Gastroesophageal sphincter (tissue), 3 donors: ENCODE measurements around the gene ZNF468.

ENCODE experiments used
- CTCF ChIP-seq, 4 experiments: fragments of 200-600 bp in 2 of 4; fragments of 450-650 bp in 2 of 4; sonication (generic) in 1 of 4; IDR thresholded peaks; one replicate each; pipeline ENCODE4 v1.5.1; 2017 to 2019; ENCODE audit warnings: antibody characterized with exemption in 4 of 4, mild to moderate bottlenecking in 2 of 4, moderate library complexity in 2 of 4
- POLR2AphosphoS5 ChIP-seq: sonication (generic); formaldehyde crosslinking; IDR thresholded peaks from one replicate; pipeline ENCODE4 v1.6.1; 2017; ENCODE audit warnings: antibody characterized with exemption

GRCh38 chr19:52823676-52824075 is 33.7 kb downstream of the ZNF468 start:
- TF ChIP-seq POLR2AphosphoS5: no peak
- TF ChIP-seq CTCF (IDR thresholded peaks at IDR 0.05): no peak
